Common myeloid progenitor, CD34-positive (primary cell): Measurements from ENCODE around the gene CAND2.
A peak's percentile ranks its signal among the peaks of the same experiment; 100 is the strongest.
"Not testable (repeated sequence)": the region's sequence is repeated elsewhere in the genome, so short reads cannot be mapped to it uniquely, and the experiment has no call there.

ENCODE experiments used
- CTCF ChIA-PET: fragments of 350-600 bp; sonication (Branson Sonifier 250); formaldehyde crosslinking; loops from one replicate; lab custom pipeline; 2021; ENCODE audit warnings: antibody characterized with exemption; lab: Charles Lee
- POLR2A ChIA-PET: fragments of 350-600 bp; sonication (Branson Sonifier 250); formaldehyde crosslinking; loops from one replicate; lab custom pipeline; 2021; ENCODE audit warnings: antibody characterized with exemption; lab: Charles Lee
- DNase-seq, 3 donors: peaks; one replicate each; pipeline versions ENCODE4 v3.0.0 to v3.0.0-alpha.2; 2013
- H3K27ac ChIP-seq, 2 experiments: 1 replicate in 1 of 2; 2 replicates in 1 of 2; pipeline ENCODE4 v1.7.0; 2013; ENCODE audit warnings: inconsistent platforms in 2 of 2, low read length in 2 of 2, mild to moderate bottlenecking in 2 of 2, low read depth in 1 of 2, moderate library complexity in 1 of 2; ENCODE audit not compliant: severe bottlenecking in 2 of 2, insufficient read depth in 1 of 2, poor library complexity in 1 of 2
- H3K27me3 ChIP-seq, 5 experiments: replicated peaks in 2 of 5; 1 replicate in 3 of 5; 2 replicates in 2 of 5; pipeline versions ENCODE4 v1.6.1 to v1.7.0; 2013; ENCODE audit warnings: low read length in 4 of 5, mild to moderate bottlenecking in 2 of 5, moderate library complexity in 2 of 5, inconsistent platforms in 1 of 5; ENCODE audit not compliant: insufficient read depth in 5 of 5, control insufficient read depth in 4 of 5
- H3K36me3 ChIP-seq, 4 experiments: 1 replicate in 2 of 4; 2 replicates in 2 of 4; pipeline versions ENCODE4 v1.6.1 to v1.7.0; 2013; ENCODE audit warnings: low read length in 3 of 4, control low read depth in 1 of 4, mild to moderate bottlenecking in 1 of 4; ENCODE audit not compliant: control insufficient read depth in 4 of 4, insufficient read depth in 4 of 4
- H3K4me1 ChIP-seq, 4 experiments: 1 replicate in 3 of 4; 2 replicates in 1 of 4; pipeline versions ENCODE4 v1.6.1 to v1.7.1; 2013; ENCODE audit warnings: low read length in 3 of 4, mild to moderate bottlenecking in 3 of 4, control low read depth in 1 of 4, inconsistent platforms in 1 of 4, moderate library complexity in 1 of 4; ENCODE audit not compliant: control insufficient read depth in 4 of 4, insufficient read depth in 4 of 4; ENCODE audit errors: control extremely low read depth in 1 of 4
- H3K4me3 ChIP-seq, 7 experiments: 1 replicate in 4 of 7; 2 replicates in 3 of 7; pipeline versions ENCODE4 v1.5.1 to v1.7.0; 2013; ENCODE audit warnings: mild to moderate bottlenecking in 7 of 7, low read length in 6 of 7, moderate library complexity in 6 of 7, inconsistent platforms in 2 of 7, low read depth in 2 of 7, control low read depth in 1 of 7; ENCODE audit not compliant: insufficient read depth in 4 of 7, control insufficient read depth in 1 of 7; ENCODE audit errors: extremely low read depth in 1 of 7
- H3K9me3 ChIP-seq, 5 experiments: 1 replicate in 4 of 5; 2 replicates in 1 of 5; pipeline versions ENCODE4 v1.6.1 to v1.7.1; 2013; ENCODE audit warnings: low read length in 4 of 5, mild to moderate bottlenecking in 2 of 5, inconsistent platforms in 1 of 5, low read depth in 1 of 5, moderate library complexity in 1 of 5; ENCODE audit not compliant: control insufficient read depth in 4 of 5, insufficient read depth in 2 of 5; ENCODE audit errors: control extremely low read depth in 1 of 5
- WGBS: methylation state at CpG from one replicate; pipeline ENCODE4 v1.1.5; 2013; ENCODE audit not compliant: insufficient coverage; 5-methylcytosine and 5-hydroxymethylcytosine counted together

Gene CAND2

DNA sequence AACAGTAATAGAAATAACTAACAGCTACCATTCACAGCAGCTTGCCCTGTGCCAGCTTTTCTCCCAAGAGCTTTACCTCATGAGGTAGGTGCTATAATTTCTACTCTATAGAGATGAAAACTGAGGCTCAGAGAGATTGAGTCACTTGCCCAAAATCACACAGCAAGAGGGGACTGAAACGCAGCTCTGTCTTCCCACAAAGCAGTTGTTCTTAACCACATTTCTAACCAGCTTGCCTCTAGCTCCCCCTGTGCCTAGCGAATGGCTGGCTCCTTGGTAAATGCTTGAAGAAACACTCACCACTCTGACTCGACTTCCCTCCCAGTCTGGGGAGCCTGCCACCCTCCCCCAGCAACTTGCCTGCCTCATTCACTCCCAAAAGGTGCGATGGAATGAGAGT is 21.9 kb upstream of the CAND2 start:
- H3K36me3 ChIP-seq: no peaks in the 10 kb centered on the region
- ChIA-PET POLR2A (no interaction called here), CTCF (interaction anchor here (0.8 to 3.8 kb wide), 3 partner anchors 8 to 18 kb away, joined by 3 to 15 read pairs (median 4); no protein-coding TSS in a partner anchor)
- H3K4me1 ChIP-seq: peaks cover 0 to 5% (median 5%) of the 10 kb centered on the region in 4 experiments
- no peak overlapping the region for H3K4me3 ChIP-seq
- DNase-seq: no peak
- H3K27ac ChIP-seq: no peak overlapping the region
- H3K27me3 ChIP-seq: no peaks in the 10 kb centered on the region
- WGBS: 79% methylated on average over 4 of the region's 4 CpGs
- H3K9me3 ChIP-seq: peaks cover 0 to 9% (median 0%) of the 10 kb centered on the region in 5 experiments

DNA sequence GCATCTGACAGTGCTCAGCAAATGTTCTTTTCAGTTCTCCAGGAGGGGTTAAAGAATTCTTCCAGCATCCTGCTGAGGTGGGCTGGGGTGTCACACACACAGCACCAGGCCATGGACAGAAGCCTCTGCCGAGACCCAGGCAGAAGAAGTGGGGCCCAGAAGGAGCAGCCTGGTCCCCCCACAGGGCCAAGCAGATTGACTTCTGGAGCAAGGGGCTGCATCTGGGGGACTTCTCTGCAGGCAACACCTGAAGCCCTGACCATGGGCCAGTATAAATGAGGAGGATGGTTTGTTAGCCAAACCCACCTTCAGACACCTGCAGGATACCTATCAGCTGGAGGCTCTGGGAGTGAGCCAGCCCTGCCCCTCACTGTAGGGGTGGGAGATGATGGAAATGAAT is 21.3 kb upstream of the CAND2 start:
- no peak for DNase-seq
- Histone ChIP-seq H3K9me3 (peaks cover 0 to 9% (median 0%) of the 10 kb centered on the region in 5 experiments), H3K4me3 (no peak overlapping the region), H3K36me3 (no peaks in the 10 kb centered on the region), H3K27me3 (no peaks in the 10 kb centered on the region), H3K27ac (no peak overlapping the region), H3K4me1 (peaks cover 0 to 5% (median 5%) of the 10 kb centered on the region in 4 experiments)
- CTCF ChIA-PET: interaction anchor here (1.5 to 3.8 kb wide), 2 partner anchors 9 to 13 kb away, joined by 4 to 15 read pairs; no protein-coding TSS in a partner anchor
- POLR2A ChIA-PET: interaction anchor here (0.6 kb wide), 1 partner anchor 25 kb away, joined by 3 read pairs; no protein-coding TSS in a partner anchor
- 83% methylated on average over 1 of the region's 1 CpG for WGBS

DNA sequence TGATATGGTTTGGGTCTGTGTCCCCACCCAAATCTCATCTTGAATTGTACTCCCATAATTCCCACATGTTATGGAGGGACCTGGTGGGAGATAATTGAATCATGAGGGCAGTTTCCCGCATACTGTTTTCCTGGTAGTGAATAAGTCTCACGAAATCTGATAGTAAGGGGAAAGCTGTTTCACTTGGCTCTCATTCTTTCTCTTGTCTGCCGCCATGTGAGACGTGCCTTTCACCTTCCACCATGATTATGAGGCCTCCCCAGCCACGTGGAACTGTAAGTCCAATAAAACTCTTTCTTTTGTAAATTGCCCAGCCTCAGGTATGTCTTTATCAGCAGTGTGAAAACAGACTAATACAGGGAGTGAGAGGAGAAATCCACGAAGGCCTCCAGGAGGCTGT is 20.5 kb upstream of the CAND2 start:
- H3K4me1 ChIP-seq, H3K36me3 ChIP-seq, DNase-seq, H3K27me3 ChIP-seq, POLR2A ChIA-PET, H3K4me3 ChIP-seq, H3K9me3 ChIP-seq, H3K27ac ChIP-seq: not testable (repeated sequence)
- WGBS: 100% methylated on average over 3 of the region's 6 CpGs
- CTCF ChIA-PET: interaction anchor here (1.5 to 3.8 kb wide), 2 partner anchors 10 to 12 kb away, joined by 4 to 15 read pairs; no protein-coding TSS in a partner anchor

GRCh38 chr3:12777171-12777570 is 19.3 kb upstream of the CAND2 start:
- peak in 2 of 3 donors; percentile 46 to 65 for DNase-seq
- H3K4me1 ChIP-seq: peaks cover 0 to 5% (median 5%) of the 10 kb centered on the region in 4 experiments
- H3K27ac ChIP-seq: no peak overlapping the region
- H3K27me3 ChIP-seq: no peaks in the 10 kb centered on the region
- POLR2A ChIA-PET: no interaction called here
- no peaks in the 10 kb centered on the region for H3K36me3 ChIP-seq
- H3K4me3 ChIP-seq: no peak overlapping the region
- 92% methylated on average over 1 of the region's 4 CpGs for WGBS
- CTCF ChIA-PET: interaction anchor here (1.0 to 3.8 kb wide), 2 partner anchors 11 to 33 kb away, joined by 3 to 15 read pairs; no protein-coding TSS in a partner anchor
- peaks cover 0 to 9% (median 0%) of the 10 kb centered on the region in 5 experiments for H3K9me3 ChIP-seq

GRCh38 chr3:12780751-12781150 is 15.7 kb upstream of the CAND2 start:
- Histone ChIP-seq H3K27me3 (peaks cover 0 to 3% (median 0%) of the 10 kb centered on the region in 5 experiments), H3K27ac (no peak overlapping the region), H3K4me1 (no peaks in the 10 kb centered on the region), H3K36me3 (no peaks in the 10 kb centered on the region), H3K9me3 (no peaks in the 10 kb centered on the region), H3K4me3 (no peak overlapping the region)
- WGBS: 95% methylated on average over 4 of the region's 4 CpGs
- POLR2A ChIA-PET: no interaction called here
- no peak for DNase-seq
- CTCF ChIA-PET: interaction anchor here (1.3 to 1.5 kb wide), 2 partner anchors 18 to 24 kb away, joined by 3 read pairs; no protein-coding TSS in a partner anchor

DNA sequence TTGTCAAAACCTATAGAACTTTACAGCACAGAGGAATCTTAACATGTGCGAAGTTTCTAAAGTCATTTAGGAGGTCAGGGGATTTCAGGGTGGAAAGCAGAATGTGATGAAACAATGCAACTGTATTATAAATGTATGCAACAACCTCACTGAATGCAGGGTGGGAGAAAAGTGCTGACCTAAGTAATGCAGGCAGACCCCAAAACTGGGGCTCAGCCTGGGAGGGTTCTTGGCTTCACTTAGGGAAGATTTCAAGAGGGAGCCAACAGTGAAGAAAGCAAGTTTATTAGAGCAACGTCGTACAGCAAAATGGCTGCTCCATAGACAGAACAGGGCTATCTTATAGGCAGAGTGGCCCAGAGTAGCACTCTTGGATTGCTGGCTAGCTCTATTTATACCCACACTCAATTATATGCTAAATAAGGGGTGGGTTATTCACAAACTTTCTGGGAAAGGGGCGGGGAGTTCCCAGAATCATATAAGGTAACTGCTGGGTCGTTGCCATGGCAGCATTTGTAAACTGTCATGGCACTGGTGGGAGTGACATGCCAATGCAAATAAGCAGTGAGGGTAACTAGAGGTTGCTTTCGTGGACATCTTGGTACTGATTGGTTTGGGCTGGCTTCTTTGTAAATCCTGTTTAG is 14.2 kb upstream of the CAND2 start:
- H3K4me1 ChIP-seq: no peaks in the 10 kb centered on the region
- peaks cover 0 to 3% (median 0%) of the 10 kb centered on the region in 5 experiments for H3K27me3 ChIP-seq
- ChIA-PET CTCF (interaction anchor here (1.5 to 1.6 kb wide), 2 partner anchors 15 to 110 kb away, joined by 4 read pairs; no protein-coding TSS in a partner anchor), POLR2A (no interaction called here)
- H3K27ac ChIP-seq: no peak overlapping the region
- DNase-seq: peak in 1 of 3 donors; percentile 21
- H3K4me3 ChIP-seq: no peak overlapping the region
- H3K9me3 ChIP-seq: no peaks in the 10 kb centered on the region
- WGBS: 96% methylated on average over 4 of the region's 6 CpGs
- H3K36me3 ChIP-seq: no peaks in the 10 kb centered on the region

DNA sequence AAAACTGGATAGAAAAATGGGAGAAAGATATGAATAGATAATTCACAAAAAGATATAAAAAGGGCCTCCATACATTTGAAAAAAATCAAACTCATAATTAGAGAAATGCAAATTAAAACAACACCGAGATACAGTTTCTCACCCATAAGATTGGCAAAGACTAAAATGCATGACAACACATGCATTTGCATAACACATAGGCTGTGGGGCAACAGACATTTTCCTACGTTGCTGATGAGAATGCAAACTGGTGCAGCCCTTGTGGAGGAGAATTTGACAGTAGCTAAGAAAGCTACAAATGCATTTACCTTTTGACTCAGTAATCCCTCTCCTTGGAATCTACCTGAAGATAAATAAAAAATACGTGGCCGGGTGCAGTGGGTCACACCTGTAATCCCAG is 11.4 kb upstream of the CAND2 start:
- 90% methylated on average over 4 of the region's 4 CpGs for WGBS
- Histone ChIP-seq H3K36me3 (no peaks in the 10 kb centered on the region), H3K4me3 (no peak overlapping the region), H3K4me1 (no peaks in the 10 kb centered on the region), H3K9me3 (no peaks in the 10 kb centered on the region), H3K27me3 (peaks cover 0 to 3% (median 0%) of the 10 kb centered on the region in 5 experiments), H3K27ac (no peak overlapping the region)
- DNase-seq: no peak
- ChIA-PET POLR2A (interaction anchor here (0.6 kb wide), 1 partner anchor 242 kb away, joined by 8 read pairs; no protein-coding TSS in a partner anchor), CTCF (interaction anchor here (0.9 kb wide), 1 partner anchor 38 kb away, joined by 3 read pairs; no protein-coding TSS in a partner anchor)
